HepG2 (cell line): Measurements from ENCODE around the gene UBE2M. TPM values are rescaled to one million over a fixed set of nuclear protein-coding genes. Genes with fewer than 3 reads are reported as not detected.

Experiments used
- ATM ChIP-seq: fragments of 450-650 bp; IDR thresholded peaks from 2 replicates; pipeline ENCODE4 v1.7.1; 2017; ENCODE audit warnings: mild to moderate bottlenecking, borderline replicate concordance
- DPF2 ChIP-seq: sonication (generic); formaldehyde crosslinking; IDR thresholded peaks from 2 replicates; pipeline ENCODE4 v1.4.0; 2020; ENCODE audit warnings: mild to moderate bottlenecking, low read depth, missing genetic modification reagents, borderline replicate concordance
- HMGXB4 ChIP-seq, 2 experiments: sonication (generic) in 1 of 2; formaldehyde crosslinking in 1 of 2; IDR thresholded peaks; 2 replicates each; pipeline versions ENCODE4 v1.4.0 to v1.6.1; 2018 to 2020; ENCODE audit warnings: missing genetic modification reagents in 2 of 2, borderline replicate concordance in 1 of 2, low read depth in 1 of 2, mild to moderate bottlenecking in 1 of 2, missing biosample characterization in 1 of 2
- HOXD1 ChIP-seq: sonication (generic); formaldehyde crosslinking; IDR thresholded peaks from 2 replicates; pipeline ENCODE4 v1.5.0; 2020; ENCODE audit warnings: missing genetic modification reagents
- MAFK ChIP-seq, 2 experiments: IDR thresholded peaks in 1 of 2; conservative IDR thresholded peaks in 1 of 2; 2 replicates each; pipeline ENCODE4 v1.6.1; 2011; ENCODE audit warnings: improper control_type of control experiment in 2 of 2, low read length in 2 of 2
- MBNL3 ChIP-seq: fragments of 250-450 bp; sonication (Bioruptor Pico); conservative IDR thresholded peaks from 2 replicates; pipeline ENCODE4 v1.8.0; 2022; ENCODE audit warnings: mild to moderate bottlenecking, inconsistent platforms
- NPAS2 ChIP-seq: sonication (generic); formaldehyde crosslinking; IDR thresholded peaks from 2 replicates; pipeline ENCODE4 v1.8.0; 2022; ENCODE audit warnings: mild to moderate bottlenecking, missing genetic modification reagents, borderline replicate concordance
- RORA ChIP-seq: sonication (generic); formaldehyde crosslinking; IDR thresholded peaks from 2 replicates; pipeline ENCODE4 v1.5.0; 2020; ENCODE audit warnings: mild to moderate bottlenecking, missing genetic modification reagents, moderate library complexity
- SMAD1 ChIP-seq: sonication (generic); formaldehyde crosslinking; IDR thresholded peaks from 2 replicates; pipeline ENCODE4 v1.4.0; 2020; ENCODE audit warnings: missing genetic modification reagents, low read depth, mild to moderate bottlenecking, borderline replicate concordance
- ZNF160 ChIP-seq: sonication (generic); formaldehyde crosslinking; IDR thresholded peaks from 2 replicates; pipeline ENCODE4 v1.8.0; 2022; ENCODE audit warnings: mild to moderate bottlenecking, inconsistent platforms, missing genetic modification reagents
- ZNF235 ChIP-seq: sonication (generic); formaldehyde crosslinking; IDR thresholded peaks from 2 replicates; pipeline ENCODE4 v1.8.1; 2023; ENCODE audit warnings: mild to moderate bottlenecking, missing genetic modification reagents, borderline replicate concordance
- ZNF318 ChIP-seq: sonication (generic); formaldehyde crosslinking; IDR thresholded peaks from 2 replicates; pipeline ENCODE4 v1.4.0; 2020; ENCODE audit warnings: mild to moderate bottlenecking, missing genetic modification reagents
- ZNF350 ChIP-seq: sonication (generic); formaldehyde crosslinking; IDR thresholded peaks from 2 replicates; pipeline ENCODE4 v1.4.0; 2020; ENCODE audit warnings: mild to moderate bottlenecking, low read depth, missing genetic modification reagents, borderline replicate concordance
- ZNF441 ChIP-seq: sonication (generic); formaldehyde crosslinking; IDR thresholded peaks from 2 replicates; pipeline ENCODE4 v1.7.0; 2021; ENCODE audit warnings: missing genetic modification reagents, borderline replicate concordance
- ZNF556 ChIP-seq: sonication (generic); formaldehyde crosslinking; IDR thresholded peaks from 2 replicates; pipeline ENCODE4 v1.4.0; 2020; ENCODE audit warnings: mild to moderate bottlenecking, missing genetic modification reagents, borderline replicate concordance
- ZNF607 ChIP-seq: sonication (generic); formaldehyde crosslinking; IDR thresholded peaks from 2 replicates; pipeline ENCODE4 v1.5.1; 2020; ENCODE audit warnings: missing genetic modification reagents, mild to moderate bottlenecking, borderline replicate concordance
- ZNF615 ChIP-seq: sonication (generic); formaldehyde crosslinking; IDR thresholded peaks from 2 replicates; pipeline ENCODE4 v1.5.0; 2020; ENCODE audit warnings: mild to moderate bottlenecking, missing genetic modification reagents, borderline replicate concordance
- ZNF619 ChIP-seq: sonication (generic); formaldehyde crosslinking; IDR thresholded peaks from 2 replicates; pipeline ENCODE4 v1.4.0; 2020; ENCODE audit warnings: mild to moderate bottlenecking, missing genetic modification reagents
- ZNF724P ChIP-seq: sonication (generic); formaldehyde crosslinking; IDR thresholded peaks from 2 replicates; pipeline ENCODE4 v1.8.0; 2022; ENCODE audit warnings: missing genetic modification reagents, borderline replicate concordance
- polyA plus RNA-seq, 8 experiments: library from polyadenylated mRNA; depleted of rRNA in 3 of 8; stranded (reverse) in 7 of 8; unstranded in 1 of 8; fragments of >200 nt; fragmentation: Illumina TruSeq in 4 of 8; extraction: Trizol in 4 of 8; gene quantifications; 2 replicates each; pipeline versions ENCODE4 v1.2.1 to v1.2.3, GENCODE V29; 2011 to 2016; ENCODE audit warnings: low read depth in 4 of 8, missing spikeins in 1 of 8, mixed read lengths in 1 of 8; ENCODE audit not compliant: insufficient read depth in 1 of 8
- total RNA-seq, 5 experiments: library from RNA; depleted of rRNA; stranded (reverse); fragments of >200 nt; fragmentation: Illumina TruSeq; extraction: Trizol; gene quantifications; 2 replicates each; pipeline ENCODE4 v1.2.3, GENCODE V29; 2016; ENCODE audit warnings: low read depth in 1 of 5

UBE2M gene
- total and polyA plus RNA-seq, 2 of the 13 experiments (the other 11 are each of a cell fraction or from before 2014, with no cell fraction given), result 36.2 to 50.3 TPM

GRCh38 chr19:58543826-58544590 is 14.4 kb downstream of the UBE2M start, which contains the start of gene TRIM28 (continued):
- TF ChIP-seq ZNF318, result no peak
- TF ChIP-seq ZNF615 (CRISPR knock-in tag), result no peak
- peak; percentile 60; the same call in 1 of the 2 replicates for TF ChIP-seq HOXD1 (CRISPR knock-in tag)
- TF ChIP-seq HMGXB4 (CRISPR knock-in tag; IDR thresholded peaks at IDR 0.05; ENCODE audit: borderline replicate concordance in 1 of 2, low read depth in 1 of 2), result peak in 1 of 2 experiments; percentile 57; a peak in 2 of 4 replicates
- TF ChIP-seq ZNF724P (CRISPR knock-in tag), result peak; percentile 94
- no peak for TF ChIP-seq MBNL3 (CRISPR knock-in tag)
- no peak for TF ChIP-seq DPF2 (CRISPR knock-in tag)
- TF ChIP-seq SMAD1 (CRISPR knock-in tag), result peak; percentile 75; the same call in 1 of the 2 replicates
- TF ChIP-seq RORA (CRISPR knock-in tag), result no peak
- peak; percentile 57; the same call in 1 of the 2 replicates for TF ChIP-seq ZNF160 (CRISPR knock-in tag)
- peak; percentile 65 for TF ChIP-seq ZNF556
- peak; percentile 51; the same call in 1 of the 2 replicates for TF ChIP-seq ZNF619 (CRISPR knock-in tag)
- TF ChIP-seq ZNF607, result no peak
- no peak; the same call in 1 of the 2 replicates for TF ChIP-seq ZNF235 (CRISPR knock-in tag)
- no peak for TF ChIP-seq ATM
- peak; percentile 69; the same call in 1 of the 2 replicates for TF ChIP-seq ZNF350
- no peak for TF ChIP-seq NPAS2 (CRISPR knock-in tag)
- TF ChIP-seq MAFK (conservative IDR thresholded peaks at IDR 0.05 in 1 of 2, IDR thresholded peaks at IDR 0.05 in 1 of 2; ENCODE audit: low read length in 2 of 2), result no peak
- peak; percentile 87 for TF ChIP-seq ZNF441 (CRISPR knock-in tag)
